ENCODE data around the gene MDFIC. TPM values are rescaled to one million over a fixed set of nuclear protein-coding genes. Genes with fewer than 3 reads are reported as not detected.

MDFIC gene
- polyA plus RNA-seq, 1 experiment, result 35.9 TPM

GRCh38 chr7:114988026-114988425 is 66.1 kb downstream of the MDFIC start:
- CTCF ChIA-PET, result interaction anchor here (1.5 kb wide), 1 partner anchor 14 kb away, joined by 4 read pairs; no protein-coding TSS in a partner anchor

DNA sequence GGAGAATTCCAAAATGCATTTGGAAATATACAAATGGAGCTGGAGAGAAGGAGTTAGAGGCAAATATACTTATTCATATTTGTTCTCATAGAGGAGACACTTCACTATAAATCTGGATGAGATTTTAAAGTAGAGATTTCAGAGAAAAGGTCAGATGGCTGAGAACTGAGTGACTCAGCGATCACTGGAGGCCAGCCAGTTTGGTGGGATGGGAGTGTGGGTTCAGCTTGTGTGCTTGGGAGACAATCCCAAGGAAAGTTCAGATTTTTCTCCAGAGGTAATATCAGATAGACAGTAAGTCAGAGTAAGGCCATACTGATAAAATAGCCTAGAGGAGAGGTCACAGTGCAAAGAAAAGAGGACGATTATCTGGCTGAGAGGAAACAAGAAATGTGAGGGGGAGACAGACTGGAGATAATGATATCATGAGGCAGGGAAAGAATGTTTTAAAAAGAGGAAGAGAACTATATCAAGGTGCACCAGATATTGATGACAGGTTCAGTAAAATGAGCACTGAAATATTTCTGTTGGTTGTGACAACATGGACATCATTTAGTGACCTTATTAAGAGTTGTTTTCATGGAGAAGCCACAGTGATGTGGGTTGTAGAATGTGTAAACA is 67.0 kb downstream of the MDFIC start:
- no peak for DNase-seq (ENCODE audit: low read depth, low spot score)
- ChIA-PET CTCF (no interaction called here), POLR2A (no interaction called here)
- H3K4me3 ChIP-seq (ENCODE audit: low read depth, low read length), result no peak overlapping the region
- no peaks in the 10 kb centered on the region for H3K27me3 ChIP-seq (ENCODE audit: control insufficient read depth, insufficient read depth, low read length)
- TF ChIP-seq, protein P1, sequence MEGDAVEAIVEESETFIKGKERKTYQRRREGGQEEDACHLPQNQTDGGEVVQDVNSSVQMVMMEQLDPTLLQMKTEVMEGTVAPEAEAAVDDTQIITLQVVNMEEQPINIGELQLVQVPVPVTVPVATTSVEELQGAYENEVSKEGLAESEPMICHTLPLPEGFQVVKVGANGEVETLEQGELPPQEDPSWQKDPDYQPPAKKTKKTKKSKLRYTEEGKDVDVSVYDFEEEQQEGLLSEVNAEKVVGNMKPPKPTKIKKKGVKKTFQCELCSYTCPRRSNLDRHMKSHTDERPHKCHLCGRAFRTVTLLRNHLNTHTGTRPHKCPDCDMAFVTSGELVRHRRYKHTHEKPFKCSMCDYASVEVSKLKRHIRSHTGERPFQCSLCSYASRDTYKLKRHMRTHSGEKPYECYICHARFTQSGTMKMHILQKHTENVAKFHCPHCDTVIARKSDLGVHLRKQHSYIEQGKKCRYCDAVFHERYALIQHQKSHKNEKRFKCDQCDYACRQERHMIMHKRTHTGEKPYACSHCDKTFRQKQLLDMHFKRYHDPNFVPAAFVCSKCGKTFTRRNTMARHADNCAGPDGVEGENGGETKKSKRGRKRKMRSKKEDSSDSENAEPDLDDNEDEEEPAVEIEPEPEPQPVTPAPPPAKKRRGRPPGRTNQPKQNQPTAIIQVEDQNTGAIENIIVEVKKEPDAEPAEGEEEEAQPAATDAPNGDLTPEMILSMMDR (IDR thresholded peaks at IDR 0.05; ENCODE audit: low read depth, low read length), result no peak
- no peak overlapping the region for H3K27ac ChIP-seq (ENCODE audit: low read depth, low read length)
- H3K9me3 ChIP-seq (ENCODE audit: control insufficient read depth, insufficient read depth, low read length), result no peaks in the 10 kb centered on the region

More at GRCh38 chr7:114988026-114988425, 66.1 kb downstream of the MDFIC start:
- POLR2A ChIA-PET, result no interaction called here
- H3K9me3 ChIP-seq (ENCODE audit: control insufficient read depth, insufficient read depth, low read length), result no peaks in the 10 kb centered on the region
- no peaks in the 10 kb centered on the region for H3K27me3 ChIP-seq (ENCODE audit: control insufficient read depth, insufficient read depth, low read length)
- no peak overlapping the region for H3K27ac ChIP-seq (ENCODE audit: low read depth, low read length)
- no peak overlapping the region for H3K4me3 ChIP-seq (ENCODE audit: low read depth, low read length)
- TF ChIP-seq, protein P1 (IDR thresholded peaks at IDR 0.05; ENCODE audit: low read depth, low read length), result no peak
- DNase-seq (ENCODE audit: low read depth, low spot score), result no peak

GRCh38 chr7:114989531-114989930 is 67.6 kb downstream of the MDFIC start:
- ChIA-PET POLR2A (no interaction called here), CTCF (no interaction called here)
- Histone ChIP-seq H3K9me3 (ENCODE audit: control insufficient read depth, insufficient read depth, low read length) (no peaks in the 10 kb centered on the region), H3K27me3 (ENCODE audit: control insufficient read depth, insufficient read depth, low read length) (no peaks in the 10 kb centered on the region), H3K4me3 (ENCODE audit: low read depth, low read length) (no peak overlapping the region), H3K27ac (ENCODE audit: low read depth, low read length) (no peak overlapping the region)
- DNase-seq (ENCODE audit: low read depth, low spot score), result no peak
- TF ChIP-seq, protein P1 (IDR thresholded peaks at IDR 0.05; ENCODE audit: low read depth, low read length), result no peak

DNA sequence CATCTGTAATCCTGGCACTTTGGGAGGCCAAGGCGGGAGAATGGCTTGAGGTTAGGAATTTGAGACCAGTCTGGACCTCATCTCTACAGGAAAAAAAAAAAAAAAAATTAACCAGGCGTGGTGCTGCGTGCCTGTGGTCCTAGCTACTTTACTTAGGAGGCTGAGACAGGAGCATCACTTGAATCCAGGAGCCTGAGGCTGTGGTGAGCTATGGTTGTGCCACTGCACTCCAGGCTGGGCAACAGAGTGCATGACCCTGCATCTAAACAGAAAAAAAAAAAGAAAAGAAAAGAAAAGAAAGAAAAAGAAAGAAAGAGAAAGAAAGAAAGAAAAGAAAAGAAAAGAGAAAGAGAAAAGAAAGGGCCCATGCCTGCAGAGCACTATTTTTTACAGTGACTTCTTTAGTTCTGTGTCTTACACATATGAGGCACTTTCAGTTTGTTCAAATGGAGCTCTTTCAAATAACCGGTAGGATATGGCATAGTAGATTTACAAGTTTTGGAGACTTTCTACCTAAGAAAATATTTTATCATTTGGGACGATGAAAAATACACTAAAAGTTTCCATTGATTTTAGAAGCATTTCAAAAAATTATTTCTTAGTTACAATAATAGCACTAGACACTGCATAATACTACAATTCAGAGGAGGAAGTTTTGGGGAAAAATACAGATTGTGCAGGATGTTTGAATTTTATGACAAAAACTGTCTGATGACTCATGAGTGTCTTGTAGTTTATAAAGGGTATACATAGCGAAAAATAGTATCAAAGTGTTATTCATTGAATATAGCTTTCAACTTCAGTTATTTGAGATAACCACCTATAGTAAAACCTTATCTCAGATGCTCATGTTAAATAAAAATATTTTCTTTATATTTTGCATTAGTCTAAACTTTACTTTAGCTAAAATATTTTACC is 75.9 kb downstream of the MDFIC start:
- Histone ChIP-seq H3K27ac (ENCODE audit: low read depth, low read length) (no peak overlapping the region), H3K4me3 (ENCODE audit: low read depth, low read length) (no peak overlapping the region), H3K27me3 (ENCODE audit: control insufficient read depth, insufficient read depth, low read length) (no peaks in the 10 kb centered on the region), H3K9me3 (ENCODE audit: control insufficient read depth, insufficient read depth, low read length) (no peaks in the 10 kb centered on the region)
- TF ChIP-seq, protein P1 (IDR thresholded peaks at IDR 0.05; ENCODE audit: low read depth, low read length), result no peak
- ChIA-PET CTCF (interaction anchor here (0.7 to 0.9 kb wide), 2 partner anchors 11 to 854 kb away, joined by 3 read pairs; no protein-coding TSS in a partner anchor), POLR2A (interaction anchor here (0.7 to 1.2 kb wide), 2 partner anchors 11 to 104 kb away, joined by 3 read pairs; no protein-coding TSS in a partner anchor)
- DNase-seq (ENCODE audit: low read depth, low spot score), result no peak

DNA sequence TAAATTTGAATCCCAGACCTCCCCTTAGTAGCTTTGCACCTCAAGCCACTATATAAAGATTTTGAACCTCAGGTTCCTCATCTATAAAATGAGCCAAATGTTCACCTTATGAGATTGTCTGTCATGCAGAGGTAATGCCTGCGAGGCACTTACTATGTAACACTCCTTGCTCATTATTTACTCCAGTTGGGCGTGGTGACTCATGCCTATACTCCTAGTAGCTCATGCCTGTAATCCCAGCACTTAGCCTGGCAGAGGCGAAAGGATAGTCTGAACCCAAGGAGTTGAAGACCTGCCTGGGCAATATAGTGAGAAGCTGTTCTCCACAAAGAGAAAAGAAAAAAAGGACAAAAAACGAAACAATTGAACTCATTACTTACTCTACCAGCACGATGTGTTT is 82.2 kb downstream of the MDFIC start:
- TF ChIP-seq, protein P1 (IDR thresholded peaks at IDR 0.05; ENCODE audit: low read depth, low read length), result no peak
- H3K9me3 ChIP-seq (ENCODE audit: control insufficient read depth, insufficient read depth, low read length), result no peaks in the 10 kb centered on the region
- CTCF ChIA-PET, result no interaction called here
- no peak overlapping the region for H3K27ac ChIP-seq (ENCODE audit: low read depth, low read length)
- no peaks in the 10 kb centered on the region for H3K27me3 ChIP-seq (ENCODE audit: control insufficient read depth, insufficient read depth, low read length)
- POLR2A ChIA-PET, result no interaction called here
- no peak for DNase-seq (ENCODE audit: low read depth, low spot score)
- no peak overlapping the region for H3K4me3 ChIP-seq (ENCODE audit: low read depth, low read length)

Measured in AG04450 (cell line).